GM20000 (cell line): ENCODE results near the gene XPO5.
"Not testable (repeated sequence)": the region's sequence is repeated elsewhere in the genome, so short reads cannot be mapped to it uniquely, and the experiment has no call there.

Source experiments
- DNase-seq: peaks from one replicate; pipeline ENCODE4 v3.0.0; 2012; ENCODE audit warnings: low spot score
- TF ChIP-seq, protein P1 (sequence below): IDR thresholded peaks from 2 replicates; pipeline ENCODE4 v1.5.1; 2012; ENCODE audit warnings: mild to moderate bottlenecking, control low read depth; ENCODE audit errors: extremely low read depth, missing control alignments

The XPO5 gene

DNA sequence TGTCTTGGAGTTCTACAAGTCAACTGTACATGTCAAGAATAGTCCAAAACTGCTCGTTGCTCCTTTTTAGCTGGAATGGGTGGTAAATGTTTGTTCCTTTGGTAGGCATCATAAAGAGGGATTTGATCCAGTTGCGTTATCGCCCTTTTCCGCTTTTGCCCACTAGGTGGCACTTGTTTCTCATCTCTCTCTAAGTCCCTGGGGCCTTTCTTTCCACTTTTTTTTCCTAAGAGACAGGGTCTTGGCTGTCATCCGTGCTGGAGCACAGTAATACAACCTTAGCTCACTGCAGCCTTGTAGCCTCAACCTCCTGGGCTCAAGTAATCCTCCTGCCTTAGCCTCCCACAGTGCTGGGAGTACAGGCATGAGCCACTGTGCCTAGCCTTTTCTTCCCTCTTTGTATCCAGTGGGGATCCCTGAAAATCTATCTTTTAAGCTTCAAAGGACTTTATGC is 32.5 kb upstream of the XPO5 start:
- TF ChIP-seq, protein P1, sequence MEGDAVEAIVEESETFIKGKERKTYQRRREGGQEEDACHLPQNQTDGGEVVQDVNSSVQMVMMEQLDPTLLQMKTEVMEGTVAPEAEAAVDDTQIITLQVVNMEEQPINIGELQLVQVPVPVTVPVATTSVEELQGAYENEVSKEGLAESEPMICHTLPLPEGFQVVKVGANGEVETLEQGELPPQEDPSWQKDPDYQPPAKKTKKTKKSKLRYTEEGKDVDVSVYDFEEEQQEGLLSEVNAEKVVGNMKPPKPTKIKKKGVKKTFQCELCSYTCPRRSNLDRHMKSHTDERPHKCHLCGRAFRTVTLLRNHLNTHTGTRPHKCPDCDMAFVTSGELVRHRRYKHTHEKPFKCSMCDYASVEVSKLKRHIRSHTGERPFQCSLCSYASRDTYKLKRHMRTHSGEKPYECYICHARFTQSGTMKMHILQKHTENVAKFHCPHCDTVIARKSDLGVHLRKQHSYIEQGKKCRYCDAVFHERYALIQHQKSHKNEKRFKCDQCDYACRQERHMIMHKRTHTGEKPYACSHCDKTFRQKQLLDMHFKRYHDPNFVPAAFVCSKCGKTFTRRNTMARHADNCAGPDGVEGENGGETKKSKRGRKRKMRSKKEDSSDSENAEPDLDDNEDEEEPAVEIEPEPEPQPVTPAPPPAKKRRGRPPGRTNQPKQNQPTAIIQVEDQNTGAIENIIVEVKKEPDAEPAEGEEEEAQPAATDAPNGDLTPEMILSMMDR: peak; percentile 79
- DNase-seq: peak; percentile 50

DNA sequence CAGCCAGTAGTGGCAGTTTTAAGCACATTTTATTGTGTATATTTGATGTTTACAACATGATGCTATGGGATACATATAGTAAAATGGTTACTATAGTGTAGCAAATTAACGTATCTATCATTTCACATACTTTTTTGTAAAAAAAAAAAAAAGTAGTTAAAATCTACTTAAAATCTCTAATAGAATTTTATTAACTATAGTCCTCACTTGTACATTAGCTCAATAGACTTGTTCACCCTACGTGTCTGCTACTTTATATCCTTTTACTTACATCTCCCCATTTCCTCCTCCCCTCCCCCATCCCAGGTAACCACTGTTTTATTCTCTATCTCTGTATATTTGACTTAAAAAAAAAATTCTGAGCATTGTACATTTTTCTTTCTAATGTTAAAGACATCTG is 30.2 kb upstream of the XPO5 start:
- TF ChIP-seq, protein P1: no peak

DNA sequence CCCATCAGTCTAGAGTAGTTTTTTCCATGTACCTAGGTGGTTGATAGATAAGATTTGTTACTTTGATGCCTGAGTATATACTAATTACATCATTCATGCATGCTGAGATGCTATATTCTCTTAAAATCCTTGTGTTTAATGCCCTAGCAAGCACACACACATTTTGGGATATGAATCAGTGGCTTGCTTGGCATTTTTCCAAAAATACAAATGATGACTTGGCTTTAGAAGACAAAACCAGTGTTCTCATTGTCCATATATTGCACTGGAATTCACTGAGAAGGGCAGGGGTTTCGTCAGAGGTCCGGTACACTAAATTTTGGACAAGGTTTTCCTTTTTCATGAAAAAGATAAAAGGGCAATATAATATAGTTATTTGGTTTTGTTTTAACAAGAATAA is 28.3 kb upstream of the XPO5 start:
- no peak for DNase-seq

More for the DNA sequence above, 30.2 kb upstream of the XPO5 start:
- no peak for DNase-seq

DNA sequence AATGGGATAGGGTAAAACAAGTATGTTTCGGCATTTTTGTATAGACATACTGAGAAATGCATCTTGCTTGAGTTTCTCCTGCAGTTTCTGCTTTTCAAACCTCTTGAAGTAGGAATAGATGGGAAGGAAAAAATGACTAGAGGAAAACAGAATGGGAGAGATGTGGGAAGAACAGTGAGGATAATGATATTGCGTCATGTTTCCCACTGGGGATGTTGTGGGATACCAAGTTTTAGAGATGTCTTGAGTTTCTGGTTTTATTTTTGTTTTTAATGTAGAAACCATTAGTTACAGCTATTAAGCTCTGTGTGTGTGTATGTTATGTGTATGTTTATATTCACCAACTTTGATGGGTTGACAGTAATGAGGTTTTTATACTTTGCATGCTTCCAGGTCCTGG is 24.8 kb upstream of the XPO5 start:
- no peak for DNase-seq
- TF ChIP-seq, protein P1: no peak

More for the DNA sequence above, 28.3 kb upstream of the XPO5 start:
- TF ChIP-seq, protein P1: no peak

DNA sequence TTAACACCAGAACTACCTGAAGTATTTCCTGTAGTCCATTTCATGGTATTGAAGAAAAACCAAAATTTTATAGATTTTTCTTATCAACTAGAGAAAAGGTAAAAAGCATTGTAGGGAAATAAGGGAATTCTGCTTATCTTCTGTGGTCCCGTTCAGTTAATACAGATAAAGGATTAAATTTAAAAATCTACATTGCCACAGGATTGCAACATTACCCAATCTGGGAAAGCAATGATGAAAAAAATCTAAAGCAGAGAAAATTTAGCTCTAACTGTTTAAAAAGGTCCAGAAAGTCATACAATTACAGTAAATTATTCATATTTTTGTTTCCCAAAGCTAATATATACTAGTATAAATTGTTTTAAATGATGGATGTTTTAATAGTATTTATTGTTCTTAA is 18.1 kb upstream of the XPO5 start:
- TF ChIP-seq, protein P1: no peak
- DNase-seq: no peak

DNA sequence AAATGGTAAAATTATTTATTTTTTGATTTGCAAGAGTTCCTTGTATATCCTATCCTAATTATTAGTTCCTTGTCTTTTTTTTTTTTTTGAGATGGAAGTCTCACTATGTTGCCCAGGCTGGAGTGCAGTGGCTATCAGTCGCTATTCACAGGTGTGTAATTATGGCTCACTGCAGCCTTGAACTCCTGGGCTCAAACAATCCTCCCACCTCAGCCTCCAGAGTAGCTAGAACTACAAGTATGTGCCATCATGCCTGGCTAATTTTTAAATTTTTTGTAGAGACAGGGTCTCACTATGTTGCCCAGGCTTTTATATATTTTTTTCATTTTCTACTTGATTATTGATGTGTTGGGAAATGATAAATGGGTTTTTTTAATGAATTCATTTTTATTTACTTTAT is 13.7 kb upstream of the XPO5 start:
- DNase-seq: not testable (repeated sequence)

DNA sequence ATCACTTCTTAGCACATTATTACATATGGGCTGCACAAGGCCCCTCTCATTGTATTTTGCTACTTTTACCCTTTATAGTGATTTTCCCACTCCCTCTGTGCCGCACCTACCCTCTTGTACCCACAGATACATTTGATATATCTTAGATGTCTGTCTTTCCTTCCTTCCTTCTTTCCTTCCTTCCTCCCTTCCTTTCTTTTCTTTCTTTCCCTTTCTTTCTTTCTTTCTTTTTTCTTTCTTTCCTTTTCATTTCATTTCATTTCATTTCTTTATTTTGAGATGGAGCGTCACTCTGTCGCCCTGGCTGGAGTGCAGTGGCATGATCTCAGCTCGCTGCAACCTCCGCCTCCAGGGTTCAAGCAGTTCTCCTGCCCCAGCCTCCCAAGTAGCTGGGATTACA is 12.4 kb upstream of the XPO5 start:
- no peak for DNase-seq
- TF ChIP-seq, protein P1: no peak

DNA sequence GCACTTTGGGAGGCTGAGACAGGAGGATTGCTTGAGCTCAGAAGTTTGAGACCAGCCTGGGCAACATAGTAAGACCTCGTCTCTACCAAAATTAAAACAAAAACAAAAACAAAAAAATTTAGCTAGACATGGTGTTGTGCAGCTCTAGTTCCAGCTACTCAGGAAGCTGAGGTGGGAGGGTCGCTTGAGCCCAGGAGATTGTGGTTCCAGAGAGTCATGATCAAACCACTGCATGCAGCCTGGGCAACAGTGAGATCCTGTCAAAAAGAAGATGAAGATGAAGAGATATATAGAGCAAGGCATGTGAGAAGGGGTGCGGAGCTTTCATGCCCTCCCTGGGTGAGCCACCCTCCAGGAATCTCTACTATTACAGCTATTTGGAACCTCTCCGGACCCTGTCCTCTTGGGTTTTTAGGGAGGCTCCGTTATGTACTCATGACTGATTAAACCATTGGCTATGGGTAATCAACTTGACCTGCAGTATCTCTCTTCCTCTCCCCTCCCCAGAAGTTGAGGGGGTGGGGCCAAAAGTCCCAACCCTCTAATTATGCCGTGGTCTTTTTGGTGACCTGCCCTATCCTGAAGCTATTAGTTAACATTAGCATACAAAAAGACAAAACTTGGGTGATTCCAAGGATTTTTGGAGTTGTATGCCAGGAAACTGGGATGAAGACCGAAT is 9.2 kb upstream of the XPO5 start:
- TF ChIP-seq, protein P1: no peak
- no peak for DNase-seq
